ENCODE measurements around the gene TPO.

Gene TPO

DNA sequence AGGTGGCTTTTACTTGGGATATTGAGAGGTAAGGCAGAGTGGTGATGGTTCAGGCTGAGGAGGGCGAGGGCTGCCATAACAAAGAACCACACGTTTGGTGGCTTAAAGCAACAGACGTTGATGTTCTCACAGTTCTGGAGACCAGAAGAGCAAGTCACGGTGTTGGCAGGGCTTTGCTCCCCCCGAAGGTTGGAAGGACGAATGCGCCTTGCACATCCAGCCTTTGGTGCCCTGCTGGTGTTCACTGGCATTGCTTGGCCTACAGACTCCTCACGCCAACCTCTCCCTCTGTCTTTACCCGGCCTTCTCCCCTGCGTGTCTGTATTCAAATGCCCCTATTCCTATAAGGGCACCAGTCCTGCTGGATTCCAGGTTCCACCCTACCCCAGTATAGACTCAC, 125.4 kb downstream of the TPO start:
- no peaks in the 10 kb centered on the region for H3K9me3 ChIP-seq (replicated peaks; ENCODE audit: insufficient read depth, low read length)
- no peak overlapping the region for H3K27ac ChIP-seq (ENCODE audit: low read length)
- H3K36me3 ChIP-seq (replicated peaks; ENCODE audit: insufficient read depth, low read length): no peaks in the 10 kb centered on the region
- H2AFZ ChIP-seq (ENCODE audit: low read length): no peak overlapping the region
- TF ChIP-seq, protein P1, sequence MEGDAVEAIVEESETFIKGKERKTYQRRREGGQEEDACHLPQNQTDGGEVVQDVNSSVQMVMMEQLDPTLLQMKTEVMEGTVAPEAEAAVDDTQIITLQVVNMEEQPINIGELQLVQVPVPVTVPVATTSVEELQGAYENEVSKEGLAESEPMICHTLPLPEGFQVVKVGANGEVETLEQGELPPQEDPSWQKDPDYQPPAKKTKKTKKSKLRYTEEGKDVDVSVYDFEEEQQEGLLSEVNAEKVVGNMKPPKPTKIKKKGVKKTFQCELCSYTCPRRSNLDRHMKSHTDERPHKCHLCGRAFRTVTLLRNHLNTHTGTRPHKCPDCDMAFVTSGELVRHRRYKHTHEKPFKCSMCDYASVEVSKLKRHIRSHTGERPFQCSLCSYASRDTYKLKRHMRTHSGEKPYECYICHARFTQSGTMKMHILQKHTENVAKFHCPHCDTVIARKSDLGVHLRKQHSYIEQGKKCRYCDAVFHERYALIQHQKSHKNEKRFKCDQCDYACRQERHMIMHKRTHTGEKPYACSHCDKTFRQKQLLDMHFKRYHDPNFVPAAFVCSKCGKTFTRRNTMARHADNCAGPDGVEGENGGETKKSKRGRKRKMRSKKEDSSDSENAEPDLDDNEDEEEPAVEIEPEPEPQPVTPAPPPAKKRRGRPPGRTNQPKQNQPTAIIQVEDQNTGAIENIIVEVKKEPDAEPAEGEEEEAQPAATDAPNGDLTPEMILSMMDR (IDR thresholded peaks at IDR 0.05; ENCODE audit: low read length): no peak
- TF ChIP-seq EZH2phosphoT487 (IDR thresholded peaks at IDR 0.05; ENCODE audit: low read length): no peak
- TF ChIP-seq EZH2 (optimal IDR thresholded peaks at IDR 0.05; ENCODE audit: low read depth, low read length): no peak
- H3K4me3 ChIP-seq (ENCODE audit: low read length): no peak overlapping the region
- no peaks in the 10 kb centered on the region for H3K9me2 ChIP-seq (replicated peaks; ENCODE audit: insufficient read depth, low read length)
- no peaks in the 10 kb centered on the region for H4K20me1 ChIP-seq (ENCODE audit: insufficient read depth, low read length)
- H3K9ac ChIP-seq (ENCODE audit: low read length): no peak overlapping the region
- H3K27me3 ChIP-seq (replicated peaks; ENCODE audit: insufficient read depth, low read length): no peaks in the 10 kb centered on the region
- no peaks in the 10 kb centered on the region for H3F3A ChIP-seq (ENCODE audit: insufficient read depth, low read length)
- no peak overlapping the region for H3K4me2 ChIP-seq (ENCODE audit: low read depth, low read length)
- DNase-seq: no peak
- no peaks in the 10 kb centered on the region for H3K4me1 ChIP-seq (ENCODE audit: low read length)
- H3K79me2 ChIP-seq (ENCODE audit: low read length): no peaks in the 10 kb centered on the region

GRCh38 chr2:1539441-1539840, 126.2 kb downstream of the TPO start:
- Histone ChIP-seq H3K27me3 (replicated peaks; ENCODE audit: insufficient read depth, low read length) (no peaks in the 10 kb centered on the region), H3K79me2 (ENCODE audit: low read length) (no peaks in the 10 kb centered on the region), H3K9me3 (replicated peaks; ENCODE audit: insufficient read depth, low read length) (no peaks in the 10 kb centered on the region), H4K20me1 (ENCODE audit: insufficient read depth, low read length) (no peaks in the 10 kb centered on the region), H2AFZ (ENCODE audit: low read length) (no peak overlapping the region), H3K9me2 (replicated peaks; ENCODE audit: insufficient read depth, low read length) (no peaks in the 10 kb centered on the region), H3K4me3 (ENCODE audit: low read length) (no peak overlapping the region), H3K9ac (ENCODE audit: low read length) (no peak overlapping the region), H3K36me3 (replicated peaks; ENCODE audit: insufficient read depth, low read length) (no peaks in the 10 kb centered on the region), H3K4me1 (ENCODE audit: low read length) (no peaks in the 10 kb centered on the region), H3K4me2 (ENCODE audit: low read depth, low read length) (no peak overlapping the region), H3F3A (ENCODE audit: insufficient read depth, low read length) (no peaks in the 10 kb centered on the region), H3K27ac (ENCODE audit: low read length) (no peak overlapping the region)
- TF ChIP-seq, protein P1 (IDR thresholded peaks at IDR 0.05; ENCODE audit: low read length): no peak
- no peak for TF ChIP-seq EZH2phosphoT487 (IDR thresholded peaks at IDR 0.05; ENCODE audit: low read length)
- DNase-seq: no peak

- no peaks in the 10 kb centered on the region for H3K4me1 ChIP-seq (ENCODE audit: low read length)
- H3K4me3 ChIP-seq (ENCODE audit: low read length): no peak overlapping the region
- no peak for TF ChIP-seq EZH2 (optimal IDR thresholded peaks at IDR 0.05; ENCODE audit: low read depth, low read length)
- TF ChIP-seq, protein P1 (IDR thresholded peaks at IDR 0.05; ENCODE audit: low read length): no peak
- TF ChIP-seq EZH2phosphoT487 (IDR thresholded peaks at IDR 0.05; ENCODE audit: low read length): no peak
- no peaks in the 10 kb centered on the region for H4K20me1 ChIP-seq (ENCODE audit: insufficient read depth, low read length)
- no peak overlapping the region for H2AFZ ChIP-seq (ENCODE audit: low read length)
- DNase-seq: no peak
- H3K79me2 ChIP-seq (ENCODE audit: low read length): no peaks in the 10 kb centered on the region
- no peak overlapping the region for H3K9ac ChIP-seq (ENCODE audit: low read length)
- no peak overlapping the region for H3K27ac ChIP-seq (ENCODE audit: low read length)
- H3K4me2 ChIP-seq (ENCODE audit: low read depth, low read length): no peak overlapping the region
- no peaks in the 10 kb centered on the region for H3K27me3 ChIP-seq (replicated peaks; ENCODE audit: insufficient read depth, low read length)
- no peaks in the 10 kb centered on the region for H3F3A ChIP-seq (ENCODE audit: insufficient read depth, low read length)
- H3K36me3 ChIP-seq (replicated peaks; ENCODE audit: insufficient read depth, low read length): no peaks in the 10 kb centered on the region
- no peaks in the 10 kb centered on the region for H3K9me3 ChIP-seq (replicated peaks; ENCODE audit: insufficient read depth, low read length)
- H3K9me2 ChIP-seq (replicated peaks; ENCODE audit: insufficient read depth, low read length): no peaks in the 10 kb centered on the region
Measured at GRCh38 chr2:1539973-1540372, 126.7 kb downstream of the TPO start.

Measured in MM.1S (cell line).